ENCODE measurements around the gene PIGZ. TPM values are rescaled to one million over a fixed set of nuclear protein-coding genes. Genes with fewer than 3 reads are reported as not detected.

The PIGZ gene
- total RNA-seq, 6 experiments from 2014 or later = 2.9 to 4.3 (median 3.7) TPM

- TF ChIP-seq, protein P1, sequence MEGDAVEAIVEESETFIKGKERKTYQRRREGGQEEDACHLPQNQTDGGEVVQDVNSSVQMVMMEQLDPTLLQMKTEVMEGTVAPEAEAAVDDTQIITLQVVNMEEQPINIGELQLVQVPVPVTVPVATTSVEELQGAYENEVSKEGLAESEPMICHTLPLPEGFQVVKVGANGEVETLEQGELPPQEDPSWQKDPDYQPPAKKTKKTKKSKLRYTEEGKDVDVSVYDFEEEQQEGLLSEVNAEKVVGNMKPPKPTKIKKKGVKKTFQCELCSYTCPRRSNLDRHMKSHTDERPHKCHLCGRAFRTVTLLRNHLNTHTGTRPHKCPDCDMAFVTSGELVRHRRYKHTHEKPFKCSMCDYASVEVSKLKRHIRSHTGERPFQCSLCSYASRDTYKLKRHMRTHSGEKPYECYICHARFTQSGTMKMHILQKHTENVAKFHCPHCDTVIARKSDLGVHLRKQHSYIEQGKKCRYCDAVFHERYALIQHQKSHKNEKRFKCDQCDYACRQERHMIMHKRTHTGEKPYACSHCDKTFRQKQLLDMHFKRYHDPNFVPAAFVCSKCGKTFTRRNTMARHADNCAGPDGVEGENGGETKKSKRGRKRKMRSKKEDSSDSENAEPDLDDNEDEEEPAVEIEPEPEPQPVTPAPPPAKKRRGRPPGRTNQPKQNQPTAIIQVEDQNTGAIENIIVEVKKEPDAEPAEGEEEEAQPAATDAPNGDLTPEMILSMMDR (IDR thresholded peaks at IDR 0.05) = no peak
- DNase-seq = no peak
- H3K4me3 Mint-ChIP-seq = no peak overlapping the region
Measured at GRCh38 chr3:196997311-196997710, 28.7 kb upstream of the PIGZ start.

DNA sequence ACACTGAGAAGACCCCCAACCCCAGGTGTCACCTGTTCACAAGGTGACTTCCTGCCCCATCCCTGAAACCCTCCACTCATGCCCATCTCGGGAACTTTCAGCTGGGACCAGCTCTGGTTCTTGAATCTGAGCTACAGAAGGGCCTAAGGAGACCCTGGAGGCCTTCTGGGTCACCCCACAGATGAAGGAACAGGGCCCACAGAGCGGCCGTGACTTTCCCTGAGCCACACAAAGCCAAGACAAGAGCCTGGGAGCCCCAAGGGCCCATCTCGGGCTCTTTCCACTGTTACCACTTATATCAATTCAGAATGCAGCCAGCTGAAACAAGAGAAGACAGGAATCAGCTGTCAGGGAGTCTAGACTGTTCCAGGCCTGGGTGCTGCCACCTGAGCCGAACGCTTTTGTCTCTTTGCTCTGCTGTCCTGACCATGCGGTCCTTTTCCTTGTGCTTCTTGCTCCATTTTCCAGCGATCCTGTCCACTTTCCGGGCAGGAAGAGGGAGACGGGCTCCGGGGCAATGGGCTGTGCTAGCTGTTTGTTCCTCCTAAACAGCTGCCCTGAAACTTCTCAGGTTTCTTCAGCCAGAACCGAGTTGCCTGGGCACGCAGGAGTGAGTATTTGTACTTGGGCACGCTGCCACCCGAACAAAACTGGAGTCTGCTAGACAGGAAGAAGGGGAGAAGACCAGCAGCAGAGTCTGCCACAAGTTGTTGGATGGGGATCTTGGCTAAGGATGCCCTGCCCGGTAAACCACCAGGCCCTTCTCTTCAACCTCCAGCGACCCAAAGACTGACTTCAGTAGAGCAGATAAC, 28.0 kb upstream of the PIGZ start:
- Mint-ChIP-seq H3K27ac (no peak overlapping the region; the same call in 1 of the 2 replicates), H3K27me3 (ENCODE audit: insufficient read depth) (peaks cover 2% of the 10 kb centered on the region), H3K36me3 (ENCODE audit: low read depth) (no peaks in the 10 kb centered on the region), H3K9me3 (no peaks in the 10 kb centered on the region), H3K4me3 (no peak overlapping the region), H3K4me1 (ENCODE audit: low read depth) (peaks cover 3% of the 10 kb centered on the region)
- TF ChIP-seq, protein P1 (IDR thresholded peaks at IDR 0.05) = no peak
- no peak for DNase-seq

More at GRCh38 chr3:196997311-196997710, 28.7 kb upstream of the PIGZ start:
- Mint-ChIP-seq H3K4me1 (ENCODE audit: low read depth) (peaks cover 6% of the 10 kb centered on the region), H3K36me3 (ENCODE audit: low read depth) (no peaks in the 10 kb centered on the region), H3K9me3 (no peaks in the 10 kb centered on the region), H3K27ac (no peak overlapping the region), H3K27me3 (ENCODE audit: insufficient read depth) (peaks cover 2% of the 10 kb centered on the region)

DNA sequence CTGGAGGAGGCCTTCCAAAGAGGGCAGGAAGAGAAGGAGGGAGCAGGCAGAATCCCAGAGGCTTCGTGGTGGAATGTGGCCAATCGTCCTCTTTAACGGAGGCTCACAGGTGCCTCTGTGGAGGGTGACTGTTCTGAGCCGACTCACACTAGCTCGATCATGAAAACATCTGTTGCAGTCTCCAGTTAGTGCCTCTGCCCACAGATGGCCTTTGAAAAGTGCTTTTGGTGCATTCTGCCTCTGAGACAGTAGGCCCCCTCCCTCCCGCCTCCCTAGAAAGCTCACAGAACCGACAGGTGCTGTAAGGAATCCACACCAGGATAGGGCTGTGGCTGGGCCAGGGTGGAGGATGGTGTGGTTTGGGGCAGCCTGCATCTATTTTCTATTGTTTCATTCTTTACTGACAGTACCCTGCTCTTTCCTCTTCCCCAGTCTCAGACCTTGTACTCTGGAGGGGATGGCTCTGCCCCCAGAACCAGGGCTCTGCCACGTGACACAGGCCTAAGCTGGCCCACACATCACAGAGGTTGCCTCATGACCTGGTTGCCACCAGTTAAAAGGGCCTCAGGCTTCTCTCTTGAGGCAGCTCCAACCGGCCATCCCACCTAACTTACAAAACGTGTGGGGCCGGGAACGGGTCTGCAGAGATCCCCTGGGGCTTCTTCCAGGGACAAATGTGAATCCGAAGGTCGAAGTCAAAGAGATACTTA, 27.2 kb upstream of the PIGZ start:
- H3K4me3 Mint-ChIP-seq = no peak overlapping the region
- DNase-seq = no peak
- H3K27me3 Mint-ChIP-seq (ENCODE audit: insufficient read depth) = peaks cover 7% of the 10 kb centered on the region
- H3K4me1 Mint-ChIP-seq (ENCODE audit: low read depth) = no peaks in the 10 kb centered on the region
- TF ChIP-seq, protein P1 (IDR thresholded peaks at IDR 0.05) = no peak
- H3K9me3 Mint-ChIP-seq = no peaks in the 10 kb centered on the region
- H3K27ac Mint-ChIP-seq = no peak overlapping the region
- H3K36me3 Mint-ChIP-seq (ENCODE audit: low read depth) = no peaks in the 10 kb centered on the region

DNA sequence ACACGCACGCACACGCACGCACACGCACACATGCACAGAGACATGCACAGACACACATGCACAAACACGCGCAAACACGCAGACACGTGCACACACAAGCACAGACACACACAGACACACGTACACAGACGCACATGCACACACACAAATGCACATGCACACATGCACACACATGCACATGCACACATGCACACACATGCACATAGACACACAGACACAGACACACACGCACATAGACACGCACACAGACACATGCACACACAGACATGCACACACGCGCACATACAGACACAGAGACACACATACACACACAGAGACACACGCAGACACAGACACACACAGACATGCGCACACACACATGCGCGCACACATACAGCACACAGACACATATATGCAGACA, 26.4 kb upstream of the PIGZ start:
- Mint-ChIP-seq H3K4me3 (no peak overlapping the region), H3K9me3 (no peaks in the 10 kb centered on the region), H3K27ac (no peak overlapping the region), H3K27me3 (ENCODE audit: insufficient read depth) (peaks cover 7% of the 10 kb centered on the region), H3K36me3 (ENCODE audit: low read depth) (no peaks in the 10 kb centered on the region), H3K4me1 (ENCODE audit: low read depth) (no peaks in the 10 kb centered on the region)
- TF ChIP-seq, protein P1 (IDR thresholded peaks at IDR 0.05) = no peak
- no peak for DNase-seq

GRCh38 chr3:196994056-196994455, 25.4 kb upstream of the PIGZ start:
- TF ChIP-seq, protein P1 (IDR thresholded peaks at IDR 0.05) = no peak
- H3K27ac Mint-ChIP-seq = no peak overlapping the region
- no peak overlapping the region for H3K4me3 Mint-ChIP-seq
- no peaks in the 10 kb centered on the region for H3K36me3 Mint-ChIP-seq (ENCODE audit: low read depth)
- no peak for DNase-seq
- no peaks in the 10 kb centered on the region for H3K4me1 Mint-ChIP-seq (ENCODE audit: low read depth)
- peaks cover 15% of the 10 kb centered on the region for H3K27me3 Mint-ChIP-seq (ENCODE audit: insufficient read depth)
- no peaks in the 10 kb centered on the region for H3K9me3 Mint-ChIP-seq
